ENCODE data around the gene MALRD1. TPM values are rescaled to one million over a fixed set of nuclear protein-coding genes. Genes with fewer than 3 reads are reported as not detected.
"Not testable (repeated sequence)": the region's sequence is repeated elsewhere in the genome, so short reads cannot be mapped to it uniquely, and the experiment has no call there.

Gene MALRD1
- total RNA-seq, 1 experiment from 2014 or later = 0.69 TPM

- H3K4me3 ChIP-seq (ENCODE audit: insufficient read depth, low read depth, low read length) = no peak overlapping the region
- peak; percentile 81 for DNase-seq
- no peaks in the 10 kb centered on the region for H3K36me3 ChIP-seq (replicated peaks; ENCODE audit: control insufficient read depth, insufficient read depth, low read length)
- H3K27me3 ChIP-seq (ENCODE audit: control insufficient read depth, insufficient read depth, low read length) = no peaks in the 10 kb centered on the region
Observed at GRCh38 chr10:19488592-19489280, 440.1 kb downstream of the MALRD1 start.

GRCh38 chr10:19491166-19491565, 442.6 kb downstream of the MALRD1 start:
- H3K4me3 ChIP-seq (ENCODE audit: insufficient read depth, low read depth, low read length) = no peak overlapping the region
- no peak for DNase-seq
- no peaks in the 10 kb centered on the region for H3K36me3 ChIP-seq (replicated peaks; ENCODE audit: control insufficient read depth, insufficient read depth, low read length)
- no peaks in the 10 kb centered on the region for H3K27me3 ChIP-seq (ENCODE audit: control insufficient read depth, insufficient read depth, low read length)

GRCh38 chr10:19493917-19494316, 445.3 kb downstream of the MALRD1 start:
- DNase-seq = no peak
- H3K4me3 ChIP-seq (ENCODE audit: insufficient read depth, low read depth, low read length) = no peak overlapping the region
- no peaks in the 10 kb centered on the region for H3K27me3 ChIP-seq (ENCODE audit: control insufficient read depth, insufficient read depth, low read length)
- H3K36me3 ChIP-seq (replicated peaks; ENCODE audit: control insufficient read depth, insufficient read depth, low read length) = no peaks in the 10 kb centered on the region

- no peak for DNase-seq
- Histone ChIP-seq H3K27me3 (ENCODE audit: control insufficient read depth, insufficient read depth, low read length) (no peaks in the 10 kb centered on the region), H3K4me3 (ENCODE audit: insufficient read depth, low read depth, low read length) (no peak overlapping the region), H3K36me3 (replicated peaks; ENCODE audit: control insufficient read depth, insufficient read depth, low read length) (no peaks in the 10 kb centered on the region)
Observed at GRCh38 chr10:19497026-19497425, 448.4 kb downstream of the MALRD1 start.

GRCh38 chr10:19498393-19499290, 450.0 kb downstream of the MALRD1 start:
- DNase-seq = no peak
- no peaks in the 10 kb centered on the region for H3K36me3 ChIP-seq (replicated peaks; ENCODE audit: control insufficient read depth, insufficient read depth, low read length)
- H3K4me3 ChIP-seq (ENCODE audit: insufficient read depth, low read depth, low read length) = no peak overlapping the region
- H3K27me3 ChIP-seq (ENCODE audit: control insufficient read depth, insufficient read depth, low read length) = no peaks in the 10 kb centered on the region

- DNase-seq = no peak
Observed at GRCh38 chr10:19499291-19499770, 450.7 kb downstream of the MALRD1 start.

GRCh38 chr10:19500959-19501358, 452.4 kb downstream of the MALRD1 start:
- Histone ChIP-seq H3K36me3 (replicated peaks; ENCODE audit: control insufficient read depth, insufficient read depth, low read length) (no peaks in the 10 kb centered on the region), H3K4me3 (ENCODE audit: insufficient read depth, low read depth, low read length) (no peak overlapping the region), H3K27me3 (ENCODE audit: control insufficient read depth, insufficient read depth, low read length) (no peaks in the 10 kb centered on the region)
- no peak for DNase-seq

More at GRCh38 chr10:19499291-19499770, 450.7 kb downstream of the MALRD1 start:
- Histone ChIP-seq H3K36me3 (replicated peaks; ENCODE audit: control insufficient read depth, insufficient read depth, low read length) (no peaks in the 10 kb centered on the region), H3K4me3 (ENCODE audit: insufficient read depth, low read depth, low read length) (no peak overlapping the region), H3K27me3 (ENCODE audit: control insufficient read depth, insufficient read depth, low read length) (no peaks in the 10 kb centered on the region)

GRCh38 chr10:19505320-19506312, 457.0 kb downstream of the MALRD1 start:
- no peak for DNase-seq
- no peak overlapping the region for H3K4me3 ChIP-seq (ENCODE audit: insufficient read depth, low read depth, low read length)
- H3K36me3 ChIP-seq (replicated peaks; ENCODE audit: control insufficient read depth, insufficient read depth, low read length) = no peaks in the 10 kb centered on the region
- no peaks in the 10 kb centered on the region for H3K27me3 ChIP-seq (ENCODE audit: control insufficient read depth, insufficient read depth, low read length)

GRCh38 chr10:19510005-19510732, 461.6 kb downstream of the MALRD1 start:
- H3K27me3 ChIP-seq (ENCODE audit: control insufficient read depth, insufficient read depth, low read length); H3K4me3 ChIP-seq (ENCODE audit: insufficient read depth, low read depth, low read length); H3K36me3 ChIP-seq (replicated peaks; ENCODE audit: control insufficient read depth, insufficient read depth, low read length); DNase-seq: not testable (repeated sequence)

- no peaks in the 10 kb centered on the region for H3K36me3 ChIP-seq (replicated peaks; ENCODE audit: control insufficient read depth, insufficient read depth, low read length)
- no peak for DNase-seq
- H3K4me3 ChIP-seq (ENCODE audit: insufficient read depth, low read depth, low read length) = no peak overlapping the region
- no peaks in the 10 kb centered on the region for H3K27me3 ChIP-seq (ENCODE audit: control insufficient read depth, insufficient read depth, low read length)
Observed at GRCh38 chr10:19518109-19518508, 469.5 kb downstream of the MALRD1 start.

- Histone ChIP-seq H3K27me3 (ENCODE audit: control insufficient read depth, insufficient read depth, low read length) (no peaks in the 10 kb centered on the region), H3K4me3 (ENCODE audit: insufficient read depth, low read depth, low read length) (no peak overlapping the region), H3K36me3 (replicated peaks; ENCODE audit: control insufficient read depth, insufficient read depth, low read length) (no peaks in the 10 kb centered on the region)
- DNase-seq = no peak
Observed at GRCh38 chr10:19518632-19519031, 470.0 kb downstream of the MALRD1 start.

- Histone ChIP-seq H3K4me3 (ENCODE audit: insufficient read depth, low read depth, low read length) (no peak overlapping the region), H3K27me3 (ENCODE audit: control insufficient read depth, insufficient read depth, low read length) (no peaks in the 10 kb centered on the region), H3K36me3 (replicated peaks; ENCODE audit: control insufficient read depth, insufficient read depth, low read length) (no peaks in the 10 kb centered on the region)
- DNase-seq = no peak
Observed at GRCh38 chr10:19531324-19531723, 482.7 kb downstream of the MALRD1 start.

GRCh38 chr10:19532411-19532810, 483.8 kb downstream of the MALRD1 start:
- Histone ChIP-seq H3K36me3 (replicated peaks; ENCODE audit: control insufficient read depth, insufficient read depth, low read length) (no peaks in the 10 kb centered on the region), H3K4me3 (ENCODE audit: insufficient read depth, low read depth, low read length) (no peak overlapping the region), H3K27me3 (ENCODE audit: control insufficient read depth, insufficient read depth, low read length) (no peaks in the 10 kb centered on the region)
- no peak for DNase-seq
